ENCODE measurements around the gene HAP1. TPM values are rescaled to one million over a fixed set of nuclear protein-coding genes. Genes with fewer than 3 reads are reported as not detected.

Gene HAP1
- total RNA-seq, 3 donors from 2014 or later (not counting 1 experiment from before 2014, with no cell fraction given) = not detected

DNA sequence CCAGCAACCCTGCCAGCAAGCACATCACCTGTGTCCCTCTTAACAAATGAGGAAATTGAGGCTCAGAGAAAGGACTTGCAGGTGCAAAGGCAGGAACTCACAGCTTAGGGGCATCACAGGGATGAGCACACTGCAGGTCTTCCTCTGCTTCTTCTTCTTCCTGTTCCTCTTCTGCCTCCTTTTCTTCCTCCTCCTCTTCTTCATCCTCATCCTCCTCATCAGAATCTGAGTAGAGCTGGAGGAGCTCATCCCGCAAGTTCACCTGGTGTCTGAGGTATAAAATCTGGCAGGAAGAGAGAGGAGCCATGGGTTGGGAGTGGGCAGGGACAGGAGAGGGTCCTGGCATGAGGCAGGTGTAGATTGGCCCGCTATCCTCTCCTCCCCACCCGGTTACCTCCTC lies 2.6 kb downstream of the HAP1 start:
- intact Hi-C loops (cut with micrococcal nuclease) = no loop called here
- peaks cover 21% of the 10 kb centered on the region for H3K27me3 ChIP-seq (ENCODE audit: control insufficient read depth, insufficient read depth, low read length)
- H3K27ac Mint-ChIP-seq = no peak overlapping the region
- no peaks in the 10 kb centered on the region for H3K36me3 Mint-ChIP-seq
- H3K4me3 ChIP-seq (ENCODE audit: low read length) = no peak overlapping the region
- no peak overlapping the region for H3K27ac ChIP-seq (ENCODE audit: low read length)
- H3K27me3 Mint-ChIP-seq (ENCODE audit: low read depth in 2 of 2) = peaks cover 36 to 39% of the 10 kb centered on the region in 2 donors
- ATAC-seq (no peak), DNase-seq (no peak)
- TF ChIP-seq, protein P1, sequence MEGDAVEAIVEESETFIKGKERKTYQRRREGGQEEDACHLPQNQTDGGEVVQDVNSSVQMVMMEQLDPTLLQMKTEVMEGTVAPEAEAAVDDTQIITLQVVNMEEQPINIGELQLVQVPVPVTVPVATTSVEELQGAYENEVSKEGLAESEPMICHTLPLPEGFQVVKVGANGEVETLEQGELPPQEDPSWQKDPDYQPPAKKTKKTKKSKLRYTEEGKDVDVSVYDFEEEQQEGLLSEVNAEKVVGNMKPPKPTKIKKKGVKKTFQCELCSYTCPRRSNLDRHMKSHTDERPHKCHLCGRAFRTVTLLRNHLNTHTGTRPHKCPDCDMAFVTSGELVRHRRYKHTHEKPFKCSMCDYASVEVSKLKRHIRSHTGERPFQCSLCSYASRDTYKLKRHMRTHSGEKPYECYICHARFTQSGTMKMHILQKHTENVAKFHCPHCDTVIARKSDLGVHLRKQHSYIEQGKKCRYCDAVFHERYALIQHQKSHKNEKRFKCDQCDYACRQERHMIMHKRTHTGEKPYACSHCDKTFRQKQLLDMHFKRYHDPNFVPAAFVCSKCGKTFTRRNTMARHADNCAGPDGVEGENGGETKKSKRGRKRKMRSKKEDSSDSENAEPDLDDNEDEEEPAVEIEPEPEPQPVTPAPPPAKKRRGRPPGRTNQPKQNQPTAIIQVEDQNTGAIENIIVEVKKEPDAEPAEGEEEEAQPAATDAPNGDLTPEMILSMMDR (IDR thresholded peaks at IDR 0.05) = no peak
- no peaks in the 10 kb centered on the region for H3K36me3 ChIP-seq (ENCODE audit: control insufficient read depth, insufficient read depth, low read length)
- no peaks in the 10 kb centered on the region for H3K4me1 Mint-ChIP-seq
- H3K9me3 ChIP-seq (ENCODE audit: control insufficient read depth, insufficient read depth, low read length) = no peaks in the 10 kb centered on the region
- H3K4me1 ChIP-seq (ENCODE audit: control insufficient read depth, insufficient read depth, low read length) = peaks cover 11% of the 10 kb centered on the region
- WGBS (ENCODE audit: insufficient coverage) = 50% methylated on average over 1 of the region's 3 CpGs
- H3K4me3 Mint-ChIP-seq = no peak overlapping the region
- no peaks in the 10 kb centered on the region for H3K9me3 Mint-ChIP-seq

DNA sequence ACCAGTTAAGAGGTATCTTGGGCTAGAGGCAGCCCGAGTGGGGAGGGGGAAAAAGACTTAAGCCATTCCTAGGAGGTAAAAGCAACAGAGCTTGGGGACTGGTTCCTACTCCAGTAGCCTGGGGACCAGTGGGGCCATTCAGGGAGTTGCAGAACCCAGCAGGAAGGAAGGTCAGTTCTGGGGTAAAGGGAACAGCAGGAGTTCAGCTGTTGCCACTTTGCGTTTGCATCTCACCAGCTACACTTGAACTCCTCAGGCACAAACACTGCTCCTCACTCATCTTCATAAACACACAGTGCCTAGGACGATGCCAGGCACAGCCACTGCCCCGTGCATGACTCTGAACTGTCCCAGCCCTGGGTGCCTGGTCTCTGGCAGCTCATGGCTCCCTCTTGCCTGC lies 4.0 kb downstream of the HAP1 start:
- Mint-ChIP-seq H3K4me1 (no peaks in the 10 kb centered on the region), H3K36me3 (no peaks in the 10 kb centered on the region), H3K9me3 (no peaks in the 10 kb centered on the region), H3K4me3 (no peak overlapping the region), H3K27me3 (ENCODE audit: low read depth in 2 of 2) (peaks cover 26 to 28% of the 10 kb centered on the region in 2 donors), H3K27ac (no peak overlapping the region)
- ATAC-seq (peak in 1 of 3 donors; percentile 11), DNase-seq (no peak)
- 39% methylated on average over 4 of the region's 4 CpGs for WGBS (ENCODE audit: insufficient coverage)
- intact Hi-C loops (cut with micrococcal nuclease) = no loop called here
- no peak overlapping the region for H3K27ac ChIP-seq (ENCODE audit: low read length)
- TF ChIP-seq, protein P1 (IDR thresholded peaks at IDR 0.05) = no peak
- no peaks in the 10 kb centered on the region for H3K36me3 ChIP-seq (ENCODE audit: control insufficient read depth, insufficient read depth, low read length)
- H3K27me3 ChIP-seq (ENCODE audit: control insufficient read depth, insufficient read depth, low read length) = peaks cover 18% of the 10 kb centered on the region
- no peaks in the 10 kb centered on the region for H3K9me3 ChIP-seq (ENCODE audit: control insufficient read depth, insufficient read depth, low read length)
- no peak overlapping the region for H3K4me3 ChIP-seq (ENCODE audit: low read length)
- peaks cover 11% of the 10 kb centered on the region for H3K4me1 ChIP-seq (ENCODE audit: control insufficient read depth, insufficient read depth, low read length)

DNA sequence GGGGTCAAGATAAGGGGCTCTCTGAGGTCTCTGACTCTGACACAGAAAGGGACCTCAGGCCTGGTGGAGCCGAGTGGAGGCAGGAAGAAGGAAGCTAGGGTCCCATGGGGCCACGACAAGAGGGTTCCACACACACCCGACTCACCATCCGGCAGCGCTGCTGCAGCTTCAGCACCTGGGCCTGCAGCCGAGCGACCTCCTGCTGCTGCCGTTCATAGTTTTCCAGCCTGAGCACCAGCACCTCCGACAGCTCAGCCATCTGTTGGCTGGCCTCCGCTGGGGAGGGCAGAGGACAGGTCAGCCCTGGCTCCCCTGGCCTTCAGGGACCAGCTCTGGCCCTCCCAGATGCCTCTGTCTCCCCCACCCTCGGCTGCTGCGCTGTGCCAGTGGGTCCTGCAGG lies 6.4 kb downstream of the HAP1 start:
- no peaks in the 10 kb centered on the region for H3K36me3 ChIP-seq (ENCODE audit: control insufficient read depth, insufficient read depth, low read length)
- Mint-ChIP-seq H3K4me3 (no peak overlapping the region), H3K27me3 (ENCODE audit: low read depth in 2 of 2) (peaks cover 18 to 20% of the 10 kb centered on the region in 2 donors), H3K27ac (no peak overlapping the region), H3K4me1 (no peaks in the 10 kb centered on the region), H3K36me3 (no peaks in the 10 kb centered on the region), H3K9me3 (no peaks in the 10 kb centered on the region)
- intact Hi-C loops (cut with micrococcal nuclease) = no loop called here
- no peaks in the 10 kb centered on the region for H3K4me1 ChIP-seq (ENCODE audit: control insufficient read depth, insufficient read depth, low read length)
- no peak overlapping the region for H3K27ac ChIP-seq (ENCODE audit: low read length)
- H3K9me3 ChIP-seq (ENCODE audit: control insufficient read depth, insufficient read depth, low read length) = no peaks in the 10 kb centered on the region
- ATAC-seq (no peak), DNase-seq (no peak)
- TF ChIP-seq, protein P1 (IDR thresholded peaks at IDR 0.05) = no peak
- WGBS (ENCODE audit: insufficient coverage) = 62% methylated on average over 12 of the region's 12 CpGs
- H3K4me3 ChIP-seq (ENCODE audit: low read length) = no peak overlapping the region
- H3K27me3 ChIP-seq (ENCODE audit: control insufficient read depth, insufficient read depth, low read length) = no peaks in the 10 kb centered on the region

DNA sequence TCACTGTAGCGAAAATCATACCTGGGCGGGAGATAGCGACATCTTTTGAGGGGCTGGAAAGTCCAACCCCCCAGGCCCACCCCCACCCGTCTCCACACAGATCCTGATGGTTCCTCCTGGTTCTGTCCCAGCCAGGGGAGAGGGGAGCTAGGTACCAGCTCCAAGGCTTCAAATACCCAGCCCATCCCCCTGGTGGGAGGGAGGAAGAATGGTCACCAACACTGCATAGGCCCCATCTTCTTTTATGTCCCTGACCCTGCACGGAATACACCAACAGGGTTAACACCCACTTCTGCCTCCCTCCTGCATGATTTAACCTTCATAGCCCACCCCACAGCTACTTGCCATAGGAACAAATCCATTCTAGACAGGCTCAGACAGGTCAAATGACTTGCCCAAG lies 9.3 kb downstream of the HAP1 start:
- H3K36me3 ChIP-seq (ENCODE audit: control insufficient read depth, insufficient read depth, low read length) = no peaks in the 10 kb centered on the region
- intact Hi-C loops (cut with micrococcal nuclease) = no loop called here
- H3K27ac Mint-ChIP-seq = no peak overlapping the region
- H3K4me3 Mint-ChIP-seq = no peak overlapping the region
- TF ChIP-seq, protein P1 (IDR thresholded peaks at IDR 0.05) = no peak
- no peaks in the 10 kb centered on the region for H3K9me3 ChIP-seq (ENCODE audit: control insufficient read depth, insufficient read depth, low read length)
- whole genome bisulfite sequencing (ENCODE audit: insufficient coverage) = 96% methylated on average over 4 of the region's 5 CpGs
- no peaks in the 10 kb centered on the region for H3K4me1 Mint-ChIP-seq
- DNase-seq (no peak), ATAC-seq (no peak)
- H3K9me3 Mint-ChIP-seq = no peaks in the 10 kb centered on the region
- H3K27me3 ChIP-seq (ENCODE audit: control insufficient read depth, insufficient read depth, low read length) = peaks cover 2% of the 10 kb centered on the region
- peaks cover 0 to 6% of the 10 kb centered on the region in 2 donors for H3K27me3 Mint-ChIP-seq (ENCODE audit: low read depth in 2 of 2)
- no peak overlapping the region for H3K27ac ChIP-seq (ENCODE audit: low read length)
- no peak overlapping the region for H3K4me3 ChIP-seq (ENCODE audit: low read length)
- no peaks in the 10 kb centered on the region for H3K36me3 Mint-ChIP-seq
- H3K4me1 ChIP-seq (ENCODE audit: control insufficient read depth, insufficient read depth, low read length) = no peaks in the 10 kb centered on the region
